Keratinocyte (primary cell): Measurements from ENCODE around the gene TMEM163.

Source experiments
- CTCF ChIP-seq, 3 experiments: IDR thresholded peaks in 1 of 3; conservative IDR thresholded peaks in 1 of 3; optimal IDR thresholded peaks in 1 of 3; 2 replicates in 2 of 3; 3 replicates in 1 of 3; pipeline versions ENCODE3 to v1.5.1; 2011; ENCODE audit warnings: low read length in 3 of 3, mild to moderate bottlenecking in 3 of 3, moderate library complexity in 2 of 3, control low read depth in 1 of 3, inconsistent platforms in 1 of 3; ENCODE audit not compliant: insufficient read depth in 2 of 3; ENCODE audit errors: extremely low read depth in 1 of 3
- EZH2 ChIP-seq: IDR thresholded peaks from one replicate; pipeline ENCODE4 v1.6.1; 2012; ENCODE audit warnings: inconsistent platforms, mild to moderate bottlenecking, low read length, moderate library complexity

- TF ChIP-seq CTCF (optimal IDR thresholded peaks at IDR 0.05 in 1 of 3, IDR thresholded peaks at IDR 0.05 in 1 of 3, conservative IDR thresholded peaks at IDR 0.05 in 1 of 3; ENCODE audit: extremely low read depth in 1 of 3, insufficient read depth in 2 of 3, low read length in 3 of 3) (no peak), EZH2 (no peak)
Measured at GRCh38 chr2:134713176-134713575, 5.6 kb downstream of the TMEM163 start.
